Stimulated activated CD8-positive, alpha-beta memory T cell treated with anti-CD3 and anti-CD28 coated beads, Interleukin-15, amount 100 ng/mL, for 1 hour (primary cell): ENCODE results near the gene FAM53C.
"Not testable (repeated sequence)": the region's sequence is repeated elsewhere in the genome, so short reads cannot be mapped to it uniquely, and the experiment has no call there.

ENCODE experiments used
- DNase-seq: peaks from one replicate; pipeline ENCODE4 v3.0.0-alpha.2; 2020; ENCODE audit warnings: low read depth

The FAM53C gene

GRCh38 chr5:138351517-138351916, 13.5 kb downstream of the FAM53C start:
- no peak for DNase-seq

DNA sequence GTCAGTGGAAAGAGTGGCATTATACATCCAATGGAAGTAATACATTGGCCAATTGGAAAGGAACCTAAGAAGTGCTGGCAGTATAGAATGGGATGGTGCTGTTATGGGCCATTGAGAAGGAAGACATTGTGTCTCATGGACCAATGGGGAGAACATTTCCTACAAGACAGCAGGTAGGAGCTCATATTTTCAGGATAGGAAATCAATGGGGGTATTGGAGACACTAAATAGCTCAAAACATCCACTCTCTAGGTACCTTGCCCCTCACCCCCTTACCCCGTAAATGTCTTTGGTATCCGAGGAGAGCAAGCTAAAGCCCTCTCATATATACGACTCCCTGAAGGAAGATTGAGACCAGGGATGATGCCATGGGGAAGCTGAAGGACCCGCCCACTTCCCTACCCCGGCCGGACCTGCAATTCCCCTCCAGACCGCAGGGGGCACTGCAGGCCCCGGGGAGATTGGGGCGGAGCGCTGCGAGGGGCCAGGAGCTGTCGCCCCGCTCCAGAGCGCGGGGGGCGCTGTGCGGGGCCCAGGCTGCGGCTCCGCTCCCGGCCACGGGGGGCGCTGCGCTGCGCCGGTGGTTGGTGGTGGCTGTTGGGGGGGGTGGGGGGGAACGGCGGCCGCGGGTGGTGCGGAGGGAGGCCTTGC, 14.1 kb downstream of the FAM53C start, which contains the start of gene KDM3B:
Gene KDM3B, plus strand, starts transcription at position 615 of the 651 bp plus-strand sequence. CDS start 111 bp downstream, outside the sequence.
- DNase-seq = peak; percentile 84

GRCh38 chr5:138352722-138353559, 14.9 kb downstream of the FAM53C start:
- DNase-seq = peak; percentile 42

GRCh38 chr5:138353560-138354080, 15.6 kb downstream of the FAM53C start:
- DNase-seq = no peak

GRCh38 chr5:138354387-138354786, 16.3 kb downstream of the FAM53C start:
- no peak for DNase-seq

DNA sequence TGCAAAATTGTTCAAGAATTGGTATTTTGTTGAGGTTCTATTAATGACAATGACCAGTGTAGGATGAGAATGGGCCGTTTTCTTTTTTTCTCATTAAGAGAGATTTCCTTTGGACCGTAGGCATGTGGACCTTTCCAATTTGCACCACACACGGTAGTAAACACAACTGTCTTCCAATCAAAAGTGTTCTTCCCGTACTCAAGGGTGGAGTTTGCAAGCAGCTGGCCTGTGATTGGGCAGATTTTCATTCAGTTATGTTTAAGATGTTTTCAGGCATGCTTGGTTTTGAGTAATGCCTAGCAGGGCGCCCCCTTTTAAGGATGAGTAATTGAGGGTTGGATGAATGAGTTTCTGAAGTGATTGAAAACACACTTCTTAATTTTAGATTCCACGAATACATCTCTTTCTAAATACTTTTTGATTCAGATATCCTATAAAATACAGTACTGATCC, 16.9 kb downstream of the FAM53C start:
- no peak for DNase-seq

GRCh38 chr5:138359621-138360020, 21.6 kb downstream of the FAM53C start:
- DNase-seq = no peak

DNA sequence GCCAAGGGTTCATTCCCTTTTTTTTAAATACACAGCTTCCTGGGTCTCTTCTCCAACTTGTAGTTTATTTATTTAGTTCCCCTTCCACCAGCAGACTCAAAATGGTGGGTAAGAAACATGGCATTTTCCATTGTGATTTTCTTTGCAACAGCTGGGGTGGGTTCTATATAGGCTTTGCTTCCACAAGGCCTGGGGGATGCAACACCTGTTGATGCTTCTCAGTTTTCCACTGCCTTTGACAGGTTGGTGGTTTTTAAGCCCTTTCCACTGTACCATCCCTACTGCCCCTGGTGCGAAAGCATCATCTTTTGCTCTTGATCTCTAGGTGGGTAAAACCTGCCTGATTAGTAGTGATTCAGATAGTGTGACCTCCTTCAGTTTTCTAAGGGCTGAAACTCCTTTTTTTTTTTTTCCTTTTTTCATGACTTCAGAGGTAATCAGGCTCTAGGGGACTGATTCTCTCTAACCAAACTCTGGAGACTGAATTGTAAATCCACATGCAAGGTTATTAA, 22.9 kb downstream of the FAM53C start:
- DNase-seq = no peak

GRCh38 chr5:138364576-138364975, 26.5 kb downstream of the FAM53C start:
- no peak for DNase-seq

DNA sequence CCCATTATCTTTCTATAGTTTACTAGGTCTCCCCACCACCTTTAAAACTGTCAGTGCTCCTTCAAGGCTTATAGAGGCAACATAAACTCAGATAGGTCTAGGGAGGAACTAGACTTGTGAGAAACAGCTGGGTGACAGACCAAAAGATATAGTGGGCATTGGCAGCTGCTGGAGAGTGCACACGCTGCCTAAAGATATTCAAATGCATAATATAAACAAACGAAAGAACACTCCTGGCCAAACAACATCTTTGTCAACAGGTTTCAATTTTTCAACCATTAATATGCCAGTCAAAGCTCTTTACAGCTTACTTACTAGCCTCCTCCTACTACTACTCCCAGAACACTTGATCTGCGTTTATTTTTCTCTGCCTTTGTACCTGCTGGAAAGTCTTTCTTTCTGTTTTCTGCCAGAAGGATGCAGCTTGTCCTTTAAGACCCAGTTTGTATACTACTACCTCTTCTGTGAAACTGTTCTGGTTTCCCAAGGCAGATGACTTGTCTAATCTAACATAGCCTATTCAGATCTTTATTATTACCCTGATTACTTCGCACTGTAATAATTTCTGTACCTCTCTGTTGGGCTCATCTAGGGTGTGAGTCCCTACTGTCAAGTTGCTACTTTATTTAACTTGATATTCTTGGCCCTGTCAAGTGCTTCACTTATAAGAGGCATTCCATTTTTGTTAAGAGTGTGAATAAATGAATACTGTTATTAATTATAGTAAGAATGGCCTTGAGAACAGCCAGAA, 28.7 kb downstream of the FAM53C start:
- no peak for DNase-seq

GRCh38 chr5:138369261-138369660, 31.2 kb downstream of the FAM53C start:
- no peak for DNase-seq

- DNase-seq = no peak
Measured at GRCh38 chr5:138369706-138370105, 31.6 kb downstream of the FAM53C start.

GRCh38 chr5:138370537-138370936, 32.5 kb downstream of the FAM53C start:
- no peak for DNase-seq

- no peak for DNase-seq
Measured at GRCh38 chr5:138371454-138371853, 33.4 kb downstream of the FAM53C start.

- no peak for DNase-seq
Measured at GRCh38 chr5:138372225-138372624, 34.2 kb downstream of the FAM53C start.

- DNase-seq = no peak
Measured at GRCh38 chr5:138372653-138373052, 34.6 kb downstream of the FAM53C start.

DNA sequence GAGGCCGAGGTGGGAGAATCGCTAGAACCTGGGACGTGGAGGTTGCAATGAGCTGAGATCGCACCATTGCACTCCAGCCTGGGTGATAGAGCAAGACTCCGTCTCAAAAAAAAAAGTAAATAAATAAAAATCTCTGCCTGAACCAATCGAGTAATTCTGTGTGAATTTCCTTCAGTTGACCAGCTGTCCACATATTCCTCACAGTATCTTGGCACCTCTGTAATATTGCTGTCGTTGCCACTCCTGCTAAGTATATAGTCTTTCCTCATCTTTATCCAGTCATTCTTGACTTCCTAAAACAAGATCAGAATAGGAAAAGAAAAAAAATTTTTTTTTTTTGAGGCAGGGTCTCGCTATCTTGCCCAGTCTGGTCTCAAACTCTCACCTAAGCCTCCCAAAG, 44.3 kb downstream of the FAM53C start:
- no peak for DNase-seq

GRCh38 chr5:138385660-138386059, 47.6 kb downstream of the FAM53C start:
- DNase-seq = no peak

DNA sequence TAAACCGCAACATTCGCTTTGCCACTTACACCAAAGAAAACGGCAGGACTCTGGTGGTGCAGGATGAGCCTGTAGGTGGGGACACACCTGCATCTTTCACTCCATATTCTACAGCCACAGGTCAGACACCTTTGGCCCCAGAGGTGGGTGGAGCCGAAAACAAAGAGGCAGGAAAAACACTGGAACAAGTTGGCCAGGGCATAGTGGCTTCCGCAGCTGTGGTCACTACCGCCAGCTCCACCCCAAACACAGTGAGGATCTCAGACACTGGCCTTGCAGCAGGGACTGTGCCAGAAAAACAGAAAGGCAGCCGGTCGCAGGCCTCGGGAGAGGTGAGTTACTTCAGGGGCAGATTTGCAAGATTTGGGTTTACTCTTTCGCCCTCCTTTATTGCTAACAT, 48.2 kb downstream of the FAM53C start:
- DNase-seq = no peak

DNA sequence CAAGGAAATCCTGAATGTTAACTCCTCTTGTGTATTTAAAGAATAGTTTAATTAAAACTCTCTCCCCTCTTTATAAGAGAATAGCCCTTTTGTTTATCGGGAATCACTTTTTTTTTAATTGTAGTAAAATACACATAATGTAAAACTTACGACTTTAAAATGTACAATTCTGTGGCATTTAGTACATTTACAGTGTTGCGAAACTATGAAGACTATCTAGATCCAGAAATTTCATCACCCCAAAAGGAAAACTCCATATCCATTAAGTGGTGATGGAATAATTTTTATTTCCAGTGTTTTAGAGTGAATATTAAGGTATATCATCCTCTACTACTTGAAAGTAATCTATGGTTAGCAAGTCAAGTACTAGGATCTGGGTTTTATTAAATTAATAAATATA, 51.3 kb downstream of the FAM53C start:
- no peak for DNase-seq

- not testable (repeated sequence) for DNase-seq
Measured at GRCh38 chr5:138389911-138390310, 51.8 kb downstream of the FAM53C start.

DNA sequence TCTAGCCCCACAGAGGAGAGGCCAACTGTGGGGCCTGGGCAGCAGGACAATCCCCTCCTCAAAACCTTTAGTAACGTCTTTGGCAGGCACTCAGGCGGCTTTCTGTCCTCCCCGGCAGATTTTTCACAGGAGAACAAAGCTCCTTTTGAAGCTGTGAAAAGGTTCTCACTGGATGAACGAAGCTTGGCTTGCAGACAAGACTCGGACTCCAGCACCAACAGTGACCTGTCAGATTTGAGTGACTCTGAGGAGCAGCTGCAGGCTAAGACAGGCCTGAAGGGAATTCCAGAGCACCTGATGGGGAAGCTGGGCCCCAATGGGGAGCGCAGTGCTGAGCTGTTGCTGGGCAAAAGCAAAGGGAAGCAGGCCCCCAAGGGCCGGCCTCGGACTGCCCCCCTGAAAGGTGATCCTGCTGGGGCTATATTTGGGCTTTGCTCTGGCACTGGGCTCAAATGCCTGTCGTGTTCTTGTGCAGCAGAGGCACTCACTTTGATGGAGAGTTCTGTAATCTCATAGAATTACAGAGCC, 53.9 kb downstream of the FAM53C start:
- DNase-seq = no peak
